Spinal cord (tissue), 10 donors: ENCODE data around the gene CAPN13. TPM values are rescaled to one million over a fixed set of nuclear protein-coding genes. Genes with fewer than 3 reads are reported as not detected.
A peak's percentile ranks its signal among the peaks of the same experiment; 100 is the strongest.

Experiments
- DNase-seq, 6 donors: peaks; one replicate each; pipeline versions ENCODE4 v3.0.0 to v3.0.0-alpha.2; 2013 to 2015; ENCODE audit warnings: low spot score in 6 of 6, low read depth in 4 of 6
- H3K27ac ChIP-seq: one replicate; pipeline ENCODE4 v1.5.1; 2013; ENCODE audit warnings: low read depth, low read length, control low read depth
- H3K27me3 ChIP-seq: one replicate; pipeline ENCODE4 v1.6.1; 2013; ENCODE audit warnings: low read length; ENCODE audit not compliant: control insufficient read depth, insufficient read depth
- H3K36me3 ChIP-seq: one replicate; pipeline ENCODE4 v1.6.1; 2013; ENCODE audit warnings: low read length; ENCODE audit not compliant: control insufficient read depth, insufficient read depth
- H3K4me1 ChIP-seq: one replicate; pipeline ENCODE4 v1.6.1; 2013; ENCODE audit warnings: low read length; ENCODE audit not compliant: control insufficient read depth, insufficient read depth
- H3K4me3 ChIP-seq: one replicate; pipeline ENCODE4 v1.5.1; 2013; ENCODE audit warnings: low read depth, low read length, control low read depth
- H3K9me3 ChIP-seq: one replicate; pipeline ENCODE4 v1.6.1; 2013; ENCODE audit warnings: low read length; ENCODE audit not compliant: control insufficient read depth, insufficient read depth
- WGBS: methylation state at CpG from one replicate; pipeline ENCODE4 v1.1.5; 2013; ENCODE audit warnings: missing lambda C conversion rate; ENCODE audit not compliant: insufficient coverage; 5-methylcytosine and 5-hydroxymethylcytosine counted together
- polyA plus RNA-seq, 2 donors: library from polyadenylated mRNA; unstranded; fragments of 120-200 nt; gene quantifications; one replicate each; pipeline ENCODE4 v1.2.1, GENCODE V29; 2013; ENCODE audit not compliant: insufficient read length in 2 of 2
- total RNA-seq, 2 donors: library from RNA; depleted of rRNA in 1 of 2; stranded (reverse); fragments of 120-200 nt in 1 of 2; fragments of >200 nt in 1 of 2; gene quantifications; one replicate each; pipeline versions ENCODE4 v1.2.3 to v1.2.4, GENCODE V29; 2013 to 2014
- donor health status: healthy.

CAPN13 gene
- total and polyA plus RNA-seq, 4 donors, result 0.17 to 0.74 (median 0.42) TPM

DNA sequence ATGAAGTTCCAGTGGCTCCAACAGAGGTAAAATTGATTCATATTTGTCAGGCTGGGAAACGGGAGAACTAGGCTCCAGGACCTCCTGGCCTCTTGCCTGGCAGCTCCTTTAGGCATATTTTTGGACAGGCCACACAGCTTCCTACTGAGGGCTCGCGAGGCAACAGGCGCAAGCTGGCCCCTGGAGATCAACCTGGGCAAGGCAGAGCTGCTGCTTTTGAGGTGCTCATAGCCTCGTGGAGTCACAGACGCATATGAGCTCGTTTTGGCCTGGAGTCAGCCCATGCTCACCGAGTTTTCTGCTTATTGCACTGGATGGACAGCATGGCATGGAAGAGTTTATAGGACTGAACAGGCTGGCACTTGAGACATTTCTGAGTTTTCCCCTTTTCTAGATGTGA lies 97.7 kb downstream of the CAPN13 start:
- 86% methylated on average over 8 of the region's 8 CpGs for WGBS
- H3K36me3 ChIP-seq, result no peaks in the 10 kb centered on the region
- no peaks in the 10 kb centered on the region for H3K27me3 ChIP-seq
- H3K4me1 ChIP-seq, result no peaks in the 10 kb centered on the region
- no peak overlapping the region for H3K27ac ChIP-seq
- no peak for DNase-seq
- no peaks in the 10 kb centered on the region for H3K9me3 ChIP-seq
- no peak overlapping the region for H3K4me3 ChIP-seq

DNA sequence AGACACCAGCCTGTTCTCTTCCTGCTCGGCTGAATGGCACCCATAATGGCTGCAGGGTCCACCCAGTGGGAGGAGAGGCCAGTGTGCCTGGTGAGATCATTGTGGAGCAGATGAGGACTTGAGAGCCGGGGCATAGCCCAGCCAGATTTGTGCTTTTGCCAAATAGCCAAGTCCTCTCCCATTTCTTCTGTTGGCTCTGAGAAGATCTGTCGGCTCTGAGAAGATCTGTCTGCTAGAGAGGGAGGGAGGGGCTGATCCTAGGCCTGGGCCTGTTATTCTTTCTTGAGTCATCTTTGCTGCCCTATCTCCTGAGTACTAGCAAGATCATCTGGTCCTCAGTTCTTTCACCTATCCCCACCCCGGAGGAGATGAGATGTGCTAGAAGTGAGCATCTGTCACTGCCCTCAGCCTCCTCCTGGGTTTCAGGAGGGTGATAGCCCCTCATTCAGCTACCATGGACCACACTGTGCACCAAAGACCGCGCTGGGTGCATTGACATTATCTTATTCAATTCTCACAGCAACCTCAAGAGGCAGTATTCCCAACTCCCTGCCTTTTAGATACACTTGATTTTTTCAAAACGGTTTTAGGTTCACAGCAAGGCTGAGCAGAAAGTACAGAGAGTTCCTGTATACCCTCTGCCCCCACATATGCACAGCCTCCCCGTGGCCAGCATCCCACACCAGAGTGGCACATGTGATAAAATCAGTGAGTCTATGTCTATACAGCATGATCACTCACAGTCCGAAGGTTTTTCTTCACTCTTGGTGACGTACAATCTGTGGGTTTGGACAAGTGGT lies 98.6 kb downstream of the CAPN13 start:
- Histone ChIP-seq H3K27ac (no peak overlapping the region), H3K4me1 (no peaks in the 10 kb centered on the region), H3K9me3 (no peaks in the 10 kb centered on the region), H3K27me3 (no peaks in the 10 kb centered on the region), H3K36me3 (no peaks in the 10 kb centered on the region), H3K4me3 (no peak overlapping the region)
- peak in 1 of 6 donors; percentile 51 for DNase-seq
- WGBS, result 83% methylated on average over 6 of the region's 10 CpGs

DNA sequence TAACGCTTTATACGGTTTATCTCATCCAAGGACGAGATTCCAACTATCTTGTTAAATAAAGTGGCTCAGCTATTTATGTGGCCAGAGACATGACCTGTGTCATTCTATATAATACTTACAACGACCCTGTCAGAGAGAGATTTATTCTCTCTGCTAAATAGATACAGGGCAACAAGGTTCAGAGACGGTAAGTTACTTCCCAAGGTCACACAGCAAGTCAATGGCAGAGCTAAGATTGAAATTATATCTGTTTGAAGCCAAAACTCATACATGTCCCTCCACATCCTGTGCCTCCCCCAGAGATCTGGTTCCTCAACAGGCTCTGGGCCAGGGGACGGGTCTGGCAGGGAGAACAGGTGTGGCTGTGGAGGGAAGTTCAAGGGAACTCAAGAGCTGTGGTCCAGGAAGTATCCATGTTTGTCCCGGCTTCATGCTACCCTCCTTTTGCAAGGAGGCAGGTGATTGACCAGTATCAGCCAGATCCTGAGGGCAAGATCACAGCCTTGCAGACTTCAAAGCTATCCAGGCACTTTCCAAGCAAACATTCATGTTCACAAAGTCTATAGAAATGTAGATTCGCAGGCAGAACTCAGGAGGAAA lies 99.8 kb downstream of the CAPN13 start:
- no peaks in the 10 kb centered on the region for H3K36me3 ChIP-seq

DNA sequence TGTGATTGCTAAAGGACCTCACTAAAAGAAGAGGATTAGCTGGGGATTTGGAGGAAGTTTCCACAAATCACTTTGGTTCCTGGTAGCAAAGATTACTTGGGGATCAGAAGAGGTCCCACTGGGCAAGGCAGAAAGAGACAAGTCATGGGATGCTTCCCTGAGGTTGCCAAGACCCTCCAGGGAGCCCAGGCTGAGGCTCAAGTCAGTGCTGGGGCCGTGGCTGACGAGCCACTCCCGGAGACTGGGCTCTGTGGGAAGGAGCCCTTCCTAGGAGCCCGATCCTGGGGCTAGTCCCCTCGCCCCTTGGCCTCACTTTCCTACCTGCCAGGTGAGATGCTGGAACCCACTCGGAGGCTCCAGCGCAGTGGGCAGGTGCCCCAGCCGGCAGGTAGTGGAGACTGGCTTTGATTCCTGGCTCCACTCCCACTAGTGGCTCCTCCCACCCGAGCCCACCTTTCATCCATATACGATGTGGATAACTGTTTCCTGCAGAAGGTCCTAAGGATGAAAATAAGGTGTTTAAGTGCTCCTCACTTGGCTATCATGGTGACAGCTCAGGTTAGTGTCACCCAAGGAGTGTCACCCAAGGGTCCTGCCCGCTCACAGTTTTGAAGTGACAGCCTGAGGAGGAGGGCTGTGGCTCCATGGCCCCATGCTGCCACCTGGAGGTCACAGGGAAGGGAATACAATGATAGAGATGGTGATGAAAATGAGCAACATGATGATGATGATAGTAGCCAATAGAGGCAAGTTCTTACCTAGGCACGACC lies 100.5 kb downstream of the CAPN13 start:
- Histone ChIP-seq H3K9me3 (peaks cover 4% of the 10 kb centered on the region), H3K27me3 (no peaks in the 10 kb centered on the region), H3K36me3 (no peaks in the 10 kb centered on the region), H3K4me3 (no peak overlapping the region), H3K27ac (no peak overlapping the region), H3K4me1 (no peaks in the 10 kb centered on the region)
- WGBS, result 72% methylated on average over 8 of the region's 12 CpGs
- peak in 5 of 6 donors; percentile 42 to 91 (median 61) for DNase-seq

More for the DNA sequence above, 99.8 kb downstream of the CAPN13 start:
- no peak for DNase-seq
- H3K27me3 ChIP-seq, result no peaks in the 10 kb centered on the region
- H3K27ac ChIP-seq, result no peak overlapping the region
- 85% methylated on average over 2 of the region's 8 CpGs for WGBS
- no peaks in the 10 kb centered on the region for H3K4me1 ChIP-seq
- no peak overlapping the region for H3K4me3 ChIP-seq
- H3K9me3 ChIP-seq, result no peaks in the 10 kb centered on the region

DNA sequence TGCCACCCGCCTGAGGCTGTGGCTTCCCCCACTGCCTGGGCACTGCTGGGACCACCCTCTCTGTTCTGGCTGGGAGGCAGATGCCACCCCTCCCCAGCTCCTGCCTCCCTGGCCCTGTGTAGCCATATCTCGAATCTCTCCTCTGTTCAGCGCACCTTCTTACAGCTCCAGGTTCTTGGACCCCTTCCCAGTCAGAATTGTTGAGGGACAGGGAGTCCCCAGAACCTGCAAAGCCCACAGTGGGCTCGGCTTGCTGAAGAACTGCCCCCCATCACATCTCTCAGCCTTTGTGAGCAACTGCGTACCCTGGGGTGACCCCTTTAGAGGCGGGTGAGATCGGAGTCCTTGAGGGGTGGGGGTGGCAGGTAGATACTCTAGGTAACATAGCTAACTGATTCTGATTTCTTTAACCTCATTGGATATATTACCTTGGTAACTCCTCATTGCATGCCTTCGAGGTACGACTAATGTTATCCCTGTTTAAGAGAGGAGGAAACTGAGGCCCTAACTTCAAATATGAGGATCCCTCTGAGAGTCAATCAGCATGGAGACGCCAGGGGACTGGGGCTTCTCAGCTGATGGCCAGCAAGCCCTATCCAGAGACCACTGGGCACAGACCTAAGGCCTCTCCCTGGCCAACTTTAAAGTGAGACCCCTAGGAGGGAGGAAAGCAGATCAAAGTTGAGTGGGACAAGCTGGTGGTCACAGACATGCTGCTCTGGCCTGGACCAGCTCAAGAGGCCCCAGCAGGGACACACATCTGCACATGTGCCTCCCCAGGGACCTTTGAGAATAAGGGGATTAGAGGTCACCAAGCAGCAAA lies 101.3 kb downstream of the CAPN13 start:
- H3K4me3 ChIP-seq, result no peak overlapping the region
- WGBS, result 87% methylated on average over 7 of the region's 10 CpGs
- no peaks in the 10 kb centered on the region for H3K4me1 ChIP-seq
- H3K36me3 ChIP-seq, result no peaks in the 10 kb centered on the region
- peaks cover 5% of the 10 kb centered on the region for H3K9me3 ChIP-seq
- DNase-seq, result no peak
- H3K27ac ChIP-seq, result no peak overlapping the region
- no peaks in the 10 kb centered on the region for H3K27me3 ChIP-seq

DNA sequence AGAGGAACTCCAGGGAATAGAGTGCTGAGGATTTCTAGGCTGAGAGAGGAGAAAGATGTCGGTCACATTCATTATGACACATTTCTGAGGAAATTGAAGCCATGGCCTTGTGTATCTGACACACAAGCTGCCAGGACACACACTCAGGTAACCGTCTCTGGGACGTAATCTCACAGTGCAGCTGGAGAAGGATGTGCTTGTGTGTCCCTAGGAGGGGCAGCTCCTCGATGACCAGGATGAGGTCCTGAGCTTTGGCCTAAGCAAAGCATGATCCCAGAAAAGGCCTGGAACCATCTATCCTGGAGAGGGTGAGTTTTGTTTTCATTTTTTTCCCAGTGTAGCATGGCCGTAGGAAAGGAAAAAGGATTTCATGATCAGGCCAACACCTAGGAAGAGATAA lies 102.2 kb downstream of the CAPN13 start:
- peaks cover 5% of the 10 kb centered on the region for H3K9me3 ChIP-seq
- no peak overlapping the region for H3K4me3 ChIP-seq
- DNase-seq, result no peak
- no peaks in the 10 kb centered on the region for H3K27me3 ChIP-seq
- no peaks in the 10 kb centered on the region for H3K4me1 ChIP-seq
- H3K36me3 ChIP-seq, result no peaks in the 10 kb centered on the region
- 84% methylated on average over 5 of the region's 5 CpGs for WGBS
- H3K27ac ChIP-seq, result no peak overlapping the region

DNA sequence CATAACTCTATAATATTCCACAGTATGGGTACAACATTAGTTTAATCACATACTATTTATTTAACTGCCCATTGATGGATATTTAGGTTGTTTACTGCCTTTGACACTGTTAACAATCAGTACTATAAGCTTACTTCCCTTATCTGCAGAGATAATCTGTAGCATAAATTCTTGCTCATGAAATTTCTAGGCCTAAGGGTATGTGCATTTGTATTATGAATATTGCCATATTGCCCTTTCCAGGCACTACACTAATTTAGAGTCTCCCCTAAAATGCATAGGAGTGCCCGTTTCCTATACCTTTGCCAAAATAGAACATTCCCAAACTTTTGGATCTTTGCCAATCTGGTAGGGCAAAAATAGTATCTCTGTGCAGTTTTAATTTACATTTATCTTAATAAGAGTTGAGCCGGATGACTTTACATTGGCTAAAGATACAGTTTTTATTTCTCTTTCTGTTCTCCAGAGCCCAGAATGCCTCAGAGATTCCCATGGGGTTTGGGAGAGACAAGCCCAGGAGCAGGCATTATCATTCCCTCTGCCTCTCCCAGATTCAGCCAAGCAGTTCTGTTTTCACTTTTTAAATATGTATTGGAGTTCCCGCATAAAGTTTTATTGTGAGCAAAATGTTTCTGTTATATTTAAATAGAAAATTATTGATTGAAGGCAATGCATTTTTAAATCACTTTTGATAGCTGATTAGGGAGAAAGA lies 102.8 kb downstream of the CAPN13 start:
- no peak overlapping the region for H3K4me3 ChIP-seq
- DNase-seq, result no peak
- H3K27me3 ChIP-seq, result no peaks in the 10 kb centered on the region
- no peak overlapping the region for H3K27ac ChIP-seq
- no peaks in the 10 kb centered on the region for H3K4me1 ChIP-seq
- H3K9me3 ChIP-seq, result peaks cover 5% of the 10 kb centered on the region
- WGBS, result no CpG with 5 or more reads among the region's 3 CpGs
- no peaks in the 10 kb centered on the region for H3K36me3 ChIP-seq

DNA sequence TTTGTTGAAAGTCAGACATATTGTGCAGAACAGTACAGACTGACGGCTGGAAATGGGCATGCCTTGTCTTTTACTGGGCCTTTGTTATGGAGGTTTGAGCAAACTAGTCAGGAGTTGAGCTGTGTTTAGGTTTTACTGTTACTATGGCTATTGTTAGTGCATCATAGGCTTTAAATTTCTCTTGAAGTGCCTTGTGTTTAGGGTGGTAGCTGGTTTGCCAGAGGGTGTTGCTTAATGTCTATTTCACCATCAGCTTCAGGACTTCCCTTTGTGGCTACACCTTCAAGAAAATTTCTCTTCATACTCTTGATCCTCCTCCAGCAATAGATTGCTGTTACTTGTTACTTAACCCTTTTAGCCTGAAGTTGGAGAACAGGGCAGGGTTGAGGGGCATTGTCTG lies 104.6 kb downstream of the CAPN13 start:
- no peaks in the 10 kb centered on the region for H3K4me1 ChIP-seq
- WGBS, result 100% methylated on average over 1 of the region's 1 CpG
- no peak overlapping the region for H3K27ac ChIP-seq
- no peaks in the 10 kb centered on the region for H3K36me3 ChIP-seq
- no peak for DNase-seq
- H3K9me3 ChIP-seq, result peaks cover 5% of the 10 kb centered on the region
- H3K4me3 ChIP-seq, result no peak overlapping the region
- no peaks in the 10 kb centered on the region for H3K27me3 ChIP-seq

DNA sequence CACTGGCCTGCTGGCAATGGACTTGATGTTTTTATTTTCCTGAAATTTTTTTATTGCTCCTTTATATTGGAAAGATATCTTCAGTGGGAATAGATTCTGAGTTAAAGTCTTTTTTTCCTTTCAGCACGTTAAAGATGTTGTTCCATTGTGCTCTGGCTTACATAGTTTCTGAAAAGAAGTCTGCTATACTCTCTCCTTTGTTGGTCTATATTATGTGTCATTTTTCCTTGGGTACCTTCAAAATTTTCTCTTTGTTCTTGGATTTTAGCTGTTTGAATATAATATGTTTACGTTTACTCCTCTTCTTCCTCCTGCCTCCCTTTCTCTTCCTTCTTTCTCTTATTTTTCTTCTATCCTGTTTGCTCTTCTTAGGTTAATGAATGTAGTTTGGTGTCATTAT lies 105.5 kb downstream of the CAPN13 start:
- no CpG with 5 or more reads among the region's 2 CpGs for WGBS
- no peak overlapping the region for H3K27ac ChIP-seq
- no peak overlapping the region for H3K4me3 ChIP-seq
- no peaks in the 10 kb centered on the region for H3K27me3 ChIP-seq
- DNase-seq, result no peak
- peaks cover 5% of the 10 kb centered on the region for H3K9me3 ChIP-seq
- H3K36me3 ChIP-seq, result no peaks in the 10 kb centered on the region
- H3K4me1 ChIP-seq, result no peaks in the 10 kb centered on the region
